ENCODE measurements around the gene RIMBP3B.
"Not testable (repeated sequence)": the region's sequence is repeated elsewhere in the genome, so short reads cannot be mapped to it uniquely, and the experiment has no call there.

The RIMBP3B gene

GRCh38 chr22:21383701-21384467, at the start of gene RIMBP3B:
RIMBP3B (plus strand) TSS chr22:21383751; CDS start chr22:21383859, 108 bp downstream.
- H3K4me1 ChIP-seq (ENCODE audit: control insufficient read depth in 1 of 2, insufficient read depth in 2 of 2, low read length in 2 of 2); H3K4me3 ChIP-seq (ENCODE audit: low read depth in 1 of 2, low read length in 2 of 2); H3K36me3 ChIP-seq (ENCODE audit: control insufficient read depth in 1 of 2, insufficient read depth in 2 of 2, low read length in 2 of 2); H3K27me3 ChIP-seq (ENCODE audit: control insufficient read depth in 1 of 2, insufficient read depth in 2 of 2, low read length in 2 of 2); H3K9ac ChIP-seq (ENCODE audit: low read depth in 1 of 2, low read length in 2 of 2); H3K27ac ChIP-seq (ENCODE audit: low read depth, low read length); H3K9me3 ChIP-seq (ENCODE audit: control insufficient read depth in 1 of 2, low read length in 2 of 2): not testable (repeated sequence)

- H3K27me3 ChIP-seq (ENCODE audit: control insufficient read depth in 1 of 2, insufficient read depth in 2 of 2, low read length in 2 of 2); H3K9me3 ChIP-seq (ENCODE audit: control insufficient read depth in 1 of 2, low read length in 2 of 2); H3K4me3 ChIP-seq (ENCODE audit: low read depth in 1 of 2, low read length in 2 of 2): not testable (repeated sequence)
Observed at GRCh38 chr22:21357527-21357926, 26.0 kb upstream of the RIMBP3B start.

GRCh38 chr22:21360525-21360924, 23.0 kb upstream of the RIMBP3B start:
- not testable (repeated sequence) for H3K27me3 ChIP-seq (ENCODE audit: control insufficient read depth in 1 of 2, insufficient read depth in 2 of 2, low read length in 2 of 2); H3K27ac ChIP-seq (ENCODE audit: low read depth, low read length); H3K9me3 ChIP-seq (ENCODE audit: control insufficient read depth in 1 of 2, low read length in 2 of 2); H3K9ac ChIP-seq (ENCODE audit: low read depth in 1 of 2, low read length in 2 of 2); H3K4me1 ChIP-seq (ENCODE audit: control insufficient read depth in 1 of 2, insufficient read depth in 2 of 2, low read length in 2 of 2); H3K36me3 ChIP-seq (ENCODE audit: control insufficient read depth in 1 of 2, insufficient read depth in 2 of 2, low read length in 2 of 2); H3K4me3 ChIP-seq (ENCODE audit: low read depth in 1 of 2, low read length in 2 of 2)

More at GRCh38 chr22:21357527-21357926, 26.0 kb upstream of the RIMBP3B start:
- not testable (repeated sequence) for H3K27ac ChIP-seq (ENCODE audit: low read depth, low read length); H3K4me1 ChIP-seq (ENCODE audit: control insufficient read depth in 1 of 2, insufficient read depth in 2 of 2, low read length in 2 of 2); H3K36me3 ChIP-seq (ENCODE audit: control insufficient read depth in 1 of 2, insufficient read depth in 2 of 2, low read length in 2 of 2); H3K9ac ChIP-seq (ENCODE audit: low read depth in 1 of 2, low read length in 2 of 2)

GRCh38 chr22:21362473-21362872, 21.1 kb upstream of the RIMBP3B start:
- H3K4me1 ChIP-seq (ENCODE audit: control insufficient read depth in 1 of 2, insufficient read depth in 2 of 2, low read length in 2 of 2); H3K27me3 ChIP-seq (ENCODE audit: control insufficient read depth in 1 of 2, insufficient read depth in 2 of 2, low read length in 2 of 2); H3K4me3 ChIP-seq (ENCODE audit: low read depth in 1 of 2, low read length in 2 of 2); H3K9ac ChIP-seq (ENCODE audit: low read depth in 1 of 2, low read length in 2 of 2); H3K27ac ChIP-seq (ENCODE audit: low read depth, low read length); H3K9me3 ChIP-seq (ENCODE audit: control insufficient read depth in 1 of 2, low read length in 2 of 2); H3K36me3 ChIP-seq (ENCODE audit: control insufficient read depth in 1 of 2, insufficient read depth in 2 of 2, low read length in 2 of 2): not testable (repeated sequence)

- not testable (repeated sequence) for H3K9ac ChIP-seq (ENCODE audit: low read depth in 1 of 2, low read length in 2 of 2); H3K27me3 ChIP-seq (ENCODE audit: control insufficient read depth in 1 of 2, insufficient read depth in 2 of 2, low read length in 2 of 2); H3K9me3 ChIP-seq (ENCODE audit: control insufficient read depth in 1 of 2, low read length in 2 of 2); H3K36me3 ChIP-seq (ENCODE audit: control insufficient read depth in 1 of 2, insufficient read depth in 2 of 2, low read length in 2 of 2); H3K27ac ChIP-seq (ENCODE audit: low read depth, low read length); H3K4me3 ChIP-seq (ENCODE audit: low read depth in 1 of 2, low read length in 2 of 2); H3K4me1 ChIP-seq (ENCODE audit: control insufficient read depth in 1 of 2, insufficient read depth in 2 of 2, low read length in 2 of 2)
Observed at GRCh38 chr22:21363061-21363460, 20.5 kb upstream of the RIMBP3B start.

- not testable (repeated sequence) for H3K27me3 ChIP-seq (ENCODE audit: control insufficient read depth in 1 of 2, insufficient read depth in 2 of 2, low read length in 2 of 2); H3K9ac ChIP-seq (ENCODE audit: low read depth in 1 of 2, low read length in 2 of 2); H3K4me3 ChIP-seq (ENCODE audit: low read depth in 1 of 2, low read length in 2 of 2); H3K4me1 ChIP-seq (ENCODE audit: control insufficient read depth in 1 of 2, insufficient read depth in 2 of 2, low read length in 2 of 2); H3K9me3 ChIP-seq (ENCODE audit: control insufficient read depth in 1 of 2, low read length in 2 of 2); H3K36me3 ChIP-seq (ENCODE audit: control insufficient read depth in 1 of 2, insufficient read depth in 2 of 2, low read length in 2 of 2); H3K27ac ChIP-seq (ENCODE audit: low read depth, low read length)
Observed at GRCh38 chr22:21363803-21364202, 19.7 kb upstream of the RIMBP3B start.

GRCh38 chr22:21364362-21364761, 19.2 kb upstream of the RIMBP3B start:
- not testable (repeated sequence) for H3K27me3 ChIP-seq (ENCODE audit: control insufficient read depth in 1 of 2, insufficient read depth in 2 of 2, low read length in 2 of 2); H3K9me3 ChIP-seq (ENCODE audit: control insufficient read depth in 1 of 2, low read length in 2 of 2); H3K9ac ChIP-seq (ENCODE audit: low read depth in 1 of 2, low read length in 2 of 2); H3K4me1 ChIP-seq (ENCODE audit: control insufficient read depth in 1 of 2, insufficient read depth in 2 of 2, low read length in 2 of 2); H3K27ac ChIP-seq (ENCODE audit: low read depth, low read length); H3K4me3 ChIP-seq (ENCODE audit: low read depth in 1 of 2, low read length in 2 of 2); H3K36me3 ChIP-seq (ENCODE audit: control insufficient read depth in 1 of 2, insufficient read depth in 2 of 2, low read length in 2 of 2)

GRCh38 chr22:21365337-21365736, 18.2 kb upstream of the RIMBP3B start:
- not testable (repeated sequence) for H3K27me3 ChIP-seq (ENCODE audit: control insufficient read depth in 1 of 2, insufficient read depth in 2 of 2, low read length in 2 of 2); H3K4me3 ChIP-seq (ENCODE audit: low read depth in 1 of 2, low read length in 2 of 2); H3K4me1 ChIP-seq (ENCODE audit: control insufficient read depth in 1 of 2, insufficient read depth in 2 of 2, low read length in 2 of 2); H3K36me3 ChIP-seq (ENCODE audit: control insufficient read depth in 1 of 2, insufficient read depth in 2 of 2, low read length in 2 of 2); H3K9ac ChIP-seq (ENCODE audit: low read depth in 1 of 2, low read length in 2 of 2); H3K27ac ChIP-seq (ENCODE audit: low read depth, low read length); H3K9me3 ChIP-seq (ENCODE audit: control insufficient read depth in 1 of 2, low read length in 2 of 2)

GRCh38 chr22:21368603-21369310, 14.8 kb upstream of the RIMBP3B start:
- H3K4me3 ChIP-seq (ENCODE audit: low read depth in 1 of 2, low read length in 2 of 2); H3K27ac ChIP-seq (ENCODE audit: low read depth, low read length); H3K36me3 ChIP-seq (ENCODE audit: control insufficient read depth in 1 of 2, insufficient read depth in 2 of 2, low read length in 2 of 2): not testable (repeated sequence)

GRCh38 chr22:21375880-21376279, 7.7 kb upstream of the RIMBP3B start:
- H3K4me3 ChIP-seq (ENCODE audit: low read depth in 1 of 2, low read length in 2 of 2); H3K9ac ChIP-seq (ENCODE audit: low read depth in 1 of 2, low read length in 2 of 2); H3K4me1 ChIP-seq (ENCODE audit: control insufficient read depth in 1 of 2, insufficient read depth in 2 of 2, low read length in 2 of 2); H3K27me3 ChIP-seq (ENCODE audit: control insufficient read depth in 1 of 2, insufficient read depth in 2 of 2, low read length in 2 of 2); H3K36me3 ChIP-seq (ENCODE audit: control insufficient read depth in 1 of 2, insufficient read depth in 2 of 2, low read length in 2 of 2); H3K27ac ChIP-seq (ENCODE audit: low read depth, low read length); H3K9me3 ChIP-seq (ENCODE audit: control insufficient read depth in 1 of 2, low read length in 2 of 2): not testable (repeated sequence)

More at GRCh38 chr22:21368603-21369310, 14.8 kb upstream of the RIMBP3B start:
- H3K27me3 ChIP-seq (ENCODE audit: control insufficient read depth in 1 of 2, insufficient read depth in 2 of 2, low read length in 2 of 2); H3K9ac ChIP-seq (ENCODE audit: low read depth in 1 of 2, low read length in 2 of 2); H3K9me3 ChIP-seq (ENCODE audit: control insufficient read depth in 1 of 2, low read length in 2 of 2); H3K4me1 ChIP-seq (ENCODE audit: control insufficient read depth in 1 of 2, insufficient read depth in 2 of 2, low read length in 2 of 2): not testable (repeated sequence)
